HEK293T (cell line): ENCODE measurements around the gene KCNJ18.

ENCODE experiments used
- ARNT ChIP-seq: fragments of 450-650 bp; IDR thresholded peaks from 2 replicates; pipeline ENCODE4 v1.6.1; 2017; ENCODE audit warnings: mild to moderate bottlenecking
- FOXM1 ChIP-seq: fragments of 450-650 bp; IDR thresholded peaks from 2 replicates; pipeline ENCODE4 v1.6.1; 2017; ENCODE audit warnings: mild to moderate bottlenecking, borderline replicate concordance
- LEF1 ChIP-seq: fragments of 450-650 bp; IDR thresholded peaks from 2 replicates; pipeline ENCODE4 v1.6.1; 2017; ENCODE audit warnings: mild to moderate bottlenecking, borderline replicate concordance
- ZNF384 ChIP-seq: fragments of 450-650 bp; IDR thresholded peaks from 2 replicates; pipeline ENCODE4 v1.6.1; 2016

GRCh38 chr17:21677911-21678310, 14.4 kb upstream of the KCNJ18 start:
- no peak for TF ChIP-seq FOXM1
- TF ChIP-seq LEF1, result no peak
- no peak for TF ChIP-seq ZNF384
- no peak for TF ChIP-seq ARNT
